ENCODE data around the gene CADPS. TPM values are rescaled to one million over a fixed set of nuclear protein-coding genes. Genes with fewer than 3 reads are reported as not detected.

CADPS gene
- polyA plus RNA-seq, 1 donor from 2014 or later = 118 TPM

- H3K4me3 ChIP-seq (ENCODE audit: low read length) = no peak overlapping the region
- no peak overlapping the region for H3K9ac ChIP-seq (ENCODE audit: low read length)
- no peak overlapping the region for H3K4me2 ChIP-seq (ENCODE audit: low read length)
- H3K79me2 ChIP-seq (replicated peaks; ENCODE audit: insufficient read depth, low read length) = no peaks in the 10 kb centered on the region
- H3K27ac ChIP-seq (ENCODE audit: low read length) = no peak overlapping the region
- TF ChIP-seq MXI1 (conservative IDR thresholded peaks at IDR 0.05; ENCODE audit: poor library complexity, severe bottlenecking) (no peak), RAD21 (conservative IDR thresholded peaks at IDR 0.05) (no peak), POLR2AphosphoS5 (IDR thresholded peaks at IDR 0.05) (no peak), CTCF (IDR thresholded peaks at IDR 0.05; ENCODE audit: poor library complexity, severe bottlenecking) (no peak), TAF1 (IDR thresholded peaks at IDR 0.05; ENCODE audit: low read depth) (no peak), EZH2 (IDR thresholded peaks at IDR 0.05; ENCODE audit: borderline replicate concordance, insufficient read depth, low read length, poor library complexity, severe bottlenecking) (no peak), SMC3 (conservative IDR thresholded peaks at IDR 0.05; ENCODE audit: poor library complexity) (no peak)
- no peaks in the 10 kb centered on the region for H3K9me2 ChIP-seq (ENCODE audit: insufficient read depth, low read length)
- H3F3A ChIP-seq (ENCODE audit: insufficient read depth, low read length, poor library complexity, severe bottlenecking) = no peaks in the 10 kb centered on the region
- H4K20me1 ChIP-seq (ENCODE audit: insufficient read depth) = no peaks in the 10 kb centered on the region
- H3K36me3 ChIP-seq (ENCODE audit: insufficient read depth, low read length) = no peaks in the 10 kb centered on the region
- H3K9me3 ChIP-seq (ENCODE audit: low read length) = no peaks in the 10 kb centered on the region
- no peak overlapping the region for H2AFZ ChIP-seq (ENCODE audit: low read depth, low read length)
- H3K27me3 ChIP-seq (ENCODE audit: insufficient read depth, low read depth, low read length) = no peaks in the 10 kb centered on the region
Measured at GRCh38 chr3:62454916-62455315, 420.3 kb downstream of the CADPS start.

DNA sequence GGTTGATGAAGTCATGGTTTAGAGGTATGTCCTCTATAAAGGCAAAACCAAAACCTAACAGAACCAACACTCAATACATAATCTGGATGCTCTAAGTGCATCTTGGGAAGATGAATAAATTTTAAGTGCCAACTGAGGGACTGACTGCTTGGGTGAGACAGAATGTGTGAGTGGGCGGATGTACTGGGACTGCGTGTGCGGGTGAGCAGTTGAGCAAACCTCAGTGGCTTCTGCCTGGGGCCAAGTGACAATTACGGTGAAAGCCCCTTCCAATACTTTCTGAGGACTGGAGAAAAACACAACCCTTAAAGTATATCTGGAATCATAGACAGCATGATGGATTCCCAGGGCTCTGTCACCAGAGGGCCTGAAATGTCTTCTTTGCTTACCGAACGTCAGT lies 421.8 kb downstream of the CADPS start:
- H3K27ac ChIP-seq (ENCODE audit: low read length) = no peak overlapping the region
- H3K9me2 ChIP-seq (ENCODE audit: insufficient read depth, low read length) = no peaks in the 10 kb centered on the region
- no peaks in the 10 kb centered on the region for H3K27me3 ChIP-seq (ENCODE audit: insufficient read depth, low read depth, low read length)
- TF ChIP-seq CTCF (IDR thresholded peaks at IDR 0.05; ENCODE audit: poor library complexity, severe bottlenecking) = no peak
- H3K36me3 ChIP-seq (ENCODE audit: insufficient read depth, low read length) = no peaks in the 10 kb centered on the region
- H3F3A ChIP-seq (ENCODE audit: insufficient read depth, low read length, poor library complexity, severe bottlenecking) = no peaks in the 10 kb centered on the region
- no peak overlapping the region for H2AFZ ChIP-seq (ENCODE audit: low read depth, low read length)
- no peaks in the 10 kb centered on the region for H3K79me2 ChIP-seq (replicated peaks; ENCODE audit: insufficient read depth, low read length)
- H3K9me3 ChIP-seq (ENCODE audit: low read length) = no peaks in the 10 kb centered on the region
- H3K9ac ChIP-seq (ENCODE audit: low read length) = no peak overlapping the region
- no peak overlapping the region for H3K4me3 ChIP-seq (ENCODE audit: low read length)
- H4K20me1 ChIP-seq (ENCODE audit: insufficient read depth) = no peaks in the 10 kb centered on the region
- no peak overlapping the region for H3K4me2 ChIP-seq (ENCODE audit: low read length)

- H4K20me1 ChIP-seq (ENCODE audit: insufficient read depth) = no peaks in the 10 kb centered on the region
- no peak overlapping the region for H3K9ac ChIP-seq (ENCODE audit: low read length)
- no peaks in the 10 kb centered on the region for H3K9me3 ChIP-seq (ENCODE audit: low read length)
- H3K4me3 ChIP-seq (ENCODE audit: low read length) = no peak overlapping the region
- no peak overlapping the region for H3K27ac ChIP-seq (ENCODE audit: low read length)
- H3K36me3 ChIP-seq (ENCODE audit: insufficient read depth, low read length) = no peaks in the 10 kb centered on the region
- no peaks in the 10 kb centered on the region for H3K79me2 ChIP-seq (replicated peaks; ENCODE audit: insufficient read depth, low read length)
- no peaks in the 10 kb centered on the region for H3K27me3 ChIP-seq (ENCODE audit: insufficient read depth, low read depth, low read length)
- no peak overlapping the region for H3K4me2 ChIP-seq (ENCODE audit: low read length)
- no peaks in the 10 kb centered on the region for H3K9me2 ChIP-seq (ENCODE audit: insufficient read depth, low read length)
- TF ChIP-seq POLR2AphosphoS5 (IDR thresholded peaks at IDR 0.05) = no peak
- no peak for TF ChIP-seq EZH2 (IDR thresholded peaks at IDR 0.05; ENCODE audit: borderline replicate concordance, insufficient read depth, low read length, poor library complexity, severe bottlenecking)
- no peak for TF ChIP-seq TAF1 (IDR thresholded peaks at IDR 0.05; ENCODE audit: low read depth)
- no peak for TF ChIP-seq MXI1 (conservative IDR thresholded peaks at IDR 0.05; ENCODE audit: poor library complexity, severe bottlenecking)
- TF ChIP-seq SMC3 (conservative IDR thresholded peaks at IDR 0.05; ENCODE audit: poor library complexity) = no peak
- TF ChIP-seq CTCF (IDR thresholded peaks at IDR 0.05; ENCODE audit: poor library complexity, severe bottlenecking) = no peak
- no peak for TF ChIP-seq EP300 (conservative IDR thresholded peaks at IDR 0.05; ENCODE audit: poor library complexity, severe bottlenecking)
- TF ChIP-seq RAD21 (conservative IDR thresholded peaks at IDR 0.05) = no peak
- H3F3A ChIP-seq (ENCODE audit: insufficient read depth, low read length, poor library complexity, severe bottlenecking) = no peaks in the 10 kb centered on the region
- no peak overlapping the region for H2AFZ ChIP-seq (ENCODE audit: low read depth, low read length)
Measured at GRCh38 chr3:62451211-62451887, 423.9 kb downstream of the CADPS start.

Data from neural cell (in vitro differentiated cells).